Testis (tissue), 3 donors: Measurements from ENCODE around the gene INPP5F. TPM values are rescaled to one million over a fixed set of nuclear protein-coding genes. Genes with fewer than 3 reads are reported as not detected.

Experiments
- DNase-seq: peaks from one replicate; pipeline ENCODE4 v3.0.0-alpha.2; 2019
- H3K27ac ChIP-seq, 2 donors: fragments of 200-600 bp; sonication (generic); one replicate each; pipeline ENCODE4 v1.5.1; 2019
- H3K27me3 ChIP-seq: fragments of 200-600 bp; sonication (generic); one replicate; pipeline ENCODE4 v1.5.1; 2019
- H3K36me3 ChIP-seq: fragments of 200-600 bp; sonication (generic); one replicate; pipeline ENCODE4 v1.5.1; 2017; ENCODE audit warnings: low read depth; ENCODE audit errors: missing control alignments
- H3K4me1 ChIP-seq: fragments of 200-600 bp; sonication (generic); one replicate; pipeline ENCODE4 v1.5.1; 2019
- H3K4me3 ChIP-seq, 2 donors: fragments of 200-600 bp; sonication (generic); one replicate each; pipeline ENCODE4 v1.5.1; 2017 to 2019
- H3K9me3 ChIP-seq: fragments of 200-600 bp; sonication (generic); one replicate; pipeline ENCODE4 v1.5.1; 2017
- CTCF ChIP-seq, 3 experiments: fragments of 450-650 bp in 2 of 3; fragments of 200-600 bp in 1 of 3; sonication (generic) in 1 of 3; IDR thresholded peaks; one replicate each; pipeline ENCODE4 v1.5.1; 2016 to 2019; ENCODE audit warnings: antibody characterized with exemption in 3 of 3, mild to moderate bottlenecking in 2 of 3, moderate library complexity in 1 of 3
- POLR2A ChIP-seq: fragments of 450-650 bp; IDR thresholded peaks from one replicate; pipeline ENCODE4 v1.6.1; 2017; ENCODE audit warnings: antibody characterized with exemption, mild to moderate bottlenecking, moderate library complexity
- WGBS, 2 donors: methylation state at CpG; one replicate each; pipeline ENCODE4 v1.1.5; 2018; 5-methylcytosine and 5-hydroxymethylcytosine counted together
- intact Hi-C: fragments of 100-400 bp; cut with DNase I; formaldehyde crosslinking; loops from one replicate; pipeline ENCODE4 v1.15.1; 2023; ENCODE audit warnings: low total_unique reads
- polyA plus RNA-seq: library from polyadenylated mRNA; stranded (reverse); fragments of 350-450 nt; fragmentation: Illumina TruSeq; extraction: RNeasy Lipid Tissue Mini Kit (QIAGEN cat#74804); gene quantifications from one replicate; pipeline ENCODE4 v1.2.3, GENCODE V29; 2014; ENCODE audit warnings: low read depth, low replicate concordance; ENCODE audit not compliant: insufficient read depth
- total RNA-seq, 2 donors: library from RNA; depleted of rRNA; stranded (reverse); fragments of >200 nt; gene quantifications; one replicate each; pipeline ENCODE4 v1.2.3, GENCODE V29; 2016

The INPP5F gene
- total and polyA plus RNA-seq, 3 donors from 2014 or later: 19.0 to 23.8 (median 21.9) TPM

- no peak overlapping the region for H3K4me3 ChIP-seq
- no peak overlapping the region for H3K27ac ChIP-seq
- no peaks in the 10 kb centered on the region for H3K36me3 ChIP-seq
- no peaks in the 10 kb centered on the region for H3K4me1 ChIP-seq
- no peak for TF ChIP-seq POLR2A
- no peak for TF ChIP-seq CTCF (IDR thresholded peaks at IDR 0.05)
- intact Hi-C loops: no loop called here
- H3K27me3 ChIP-seq: no peaks in the 10 kb centered on the region
- WGBS, 2 donors: 94 to 97% methylated on average over 3 of the region's 3 CpGs
- H3K9me3 ChIP-seq: no peaks in the 10 kb centered on the region
- DNase-seq: no peak
Measured at GRCh38 chr10:119777686-119778085, 51.8 kb downstream of the INPP5F start.

GRCh38 chr10:119778776-119779445 is 53.1 kb downstream of the INPP5F start:
- WGBS, 2 donors: 87 to 92% methylated on average over 7 of the region's 7 CpGs
- intact Hi-C loops: no loop called here
- H3K9me3 ChIP-seq: no peaks in the 10 kb centered on the region
- DNase-seq: no peak
- H3K27ac ChIP-seq: no peak overlapping the region
- no peaks in the 10 kb centered on the region for H3K27me3 ChIP-seq
- no peak overlapping the region for H3K4me3 ChIP-seq
- no peaks in the 10 kb centered on the region for H3K36me3 ChIP-seq
- TF ChIP-seq POLR2A (no peak), CTCF (IDR thresholded peaks at IDR 0.05) (no peak)
- no peaks in the 10 kb centered on the region for H3K4me1 ChIP-seq

GRCh38 chr10:119780879-119781480 is 55.1 kb downstream of the INPP5F start:
- H3K27me3 ChIP-seq: no peaks in the 10 kb centered on the region
- H3K4me3 ChIP-seq: no peak overlapping the region
- no peak overlapping the region for H3K27ac ChIP-seq
- TF ChIP-seq CTCF (IDR thresholded peaks at IDR 0.05): no peak
- H3K9me3 ChIP-seq: no peaks in the 10 kb centered on the region
- no peaks in the 10 kb centered on the region for H3K4me1 ChIP-seq
- intact Hi-C loops: no loop called here
- no peaks in the 10 kb centered on the region for H3K36me3 ChIP-seq
- 98 to 99% methylated on average over 5 of the region's 5 CpGs for WGBS, 2 donors
- DNase-seq: no peak

GRCh38 chr10:119781498-119781897 is 55.6 kb downstream of the INPP5F start:
- no peak overlapping the region for H3K4me3 ChIP-seq
- H3K4me1 ChIP-seq: no peaks in the 10 kb centered on the region
- intact Hi-C loops: no loop called here
- H3K9me3 ChIP-seq: no peaks in the 10 kb centered on the region
- 79 to 88% methylated on average over 2 of the region's 2 CpGs for WGBS, 2 donors
- no peaks in the 10 kb centered on the region for H3K36me3 ChIP-seq
- H3K27ac ChIP-seq: no peak overlapping the region
- no peak for DNase-seq
- TF ChIP-seq POLR2A (no peak), CTCF (IDR thresholded peaks at IDR 0.05) (no peak)
- H3K27me3 ChIP-seq: no peaks in the 10 kb centered on the region
